Calu3 (cell line): Measurements from ENCODE around the gene SMC4. TPM values are rescaled to one million over a fixed set of nuclear protein-coding genes. Genes with fewer than 3 reads are reported as not detected.

Experiments
- BruUV-seq: library from RNA; stranded (reverse); fragments of 400-500 nt; replicated peaks from 2 replicates; lab custom pipeline; 2021; lab: Mats Ljungman, UMichigan
- CTCF ChIA-PET: fragments of 300-600 bp; sonication (Branson Sonifier 250); formaldehyde crosslinking; loops from one replicate; lab custom pipeline; 2022; ENCODE audit warnings: antibody characterized with exemption; lab: Charles Lee
- DNase-seq: peaks from one replicate; pipeline ENCODE4 v3.0.0; 2022
- H3K27ac Mint-ChIP-seq: one replicate; pipeline ENCODE4 v1.8.0; 2022; ENCODE audit warnings: mixed read lengths; ENCODE audit not compliant: unreplicated experiment
- H3K27me3 Mint-ChIP-seq: one replicate; pipeline ENCODE4 v1.8.0; 2022; ENCODE audit warnings: mixed read lengths; ENCODE audit not compliant: unreplicated experiment
- H3K36me3 Mint-ChIP-seq: one replicate; pipeline ENCODE4 v1.8.0; 2022; ENCODE audit warnings: mild to moderate bottlenecking, moderate library complexity, mixed read lengths; ENCODE audit not compliant: insufficient read depth, unreplicated experiment
- H3K4me1 Mint-ChIP-seq: one replicate; pipeline ENCODE4 v1.8.0; 2022; ENCODE audit warnings: mild to moderate bottlenecking, low read depth, mixed read lengths; ENCODE audit not compliant: unreplicated experiment
- H3K4me3 Mint-ChIP-seq: one replicate; pipeline ENCODE4 v1.8.0; 2022; ENCODE audit warnings: mild to moderate bottlenecking, low read depth, moderate library complexity, mixed read lengths; ENCODE audit not compliant: unreplicated experiment
- H3K9me3 Mint-ChIP-seq: one replicate; pipeline ENCODE4 v1.8.0; 2022; ENCODE audit warnings: low read depth, mixed read lengths; ENCODE audit not compliant: unreplicated experiment
- CTCF ChIP-seq: fragments of 200-600 bp; IDR thresholded peaks from one replicate; pipeline ENCODE4 v1.8.0; 2022; ENCODE audit warnings: antibody characterized with exemption; ENCODE audit not compliant: unreplicated experiment
- intact Hi-C: fragments of 100-400 bp; cut with micrococcal nuclease; formaldehyde crosslinking; loops from one replicate; pipeline ENCODE4 v1.10.0; 2022; ENCODE audit not compliant: unreplicated experiment
- total RNA-seq: library from RNA; stranded (reverse); gene quantifications from 2 replicates; pipeline ENCODE4 v1.2.3, GENCODE V29; 2022

SMC4 gene
- total RNA-seq, 1 experiment from 2014 or later = 256 TPM

DNA sequence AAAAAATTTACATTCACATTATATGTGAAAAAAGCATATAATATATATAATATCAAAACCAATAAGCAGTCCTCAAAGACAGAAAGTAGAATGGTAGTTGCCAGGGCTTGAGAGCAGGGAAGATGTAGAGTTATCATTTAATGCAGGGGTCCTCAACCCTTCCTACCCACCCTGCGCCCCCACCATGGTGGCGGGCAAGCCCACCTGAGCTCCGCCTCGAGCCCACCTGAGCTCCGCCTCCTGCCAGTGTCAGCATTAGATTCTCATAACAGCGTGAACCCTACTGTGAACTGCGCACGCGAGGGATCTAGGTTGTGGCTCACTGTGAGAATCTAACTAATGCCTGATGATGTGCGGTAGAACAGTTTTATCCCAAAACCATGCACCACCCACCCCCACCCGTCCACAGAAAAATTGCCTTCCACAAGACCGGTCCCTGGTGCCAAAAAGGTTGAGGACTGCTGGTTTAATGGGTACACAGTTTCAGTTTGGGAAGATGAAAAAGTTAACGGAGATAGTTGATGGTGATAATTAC lies 47.1 kb downstream of the SMC4 start:
- H3K4me1 Mint-ChIP-seq = peaks cover 45% of the 10 kb centered on the region
- TF ChIP-seq CTCF = no peak
- H3K27ac Mint-ChIP-seq = no peak overlapping the region
- intact Hi-C loops = loop anchor here (5.0 to 10.0 kb wide), 2 partner anchors 44 to 498 kb away; no protein-coding TSS in a partner anchor
- peaks cover 44% of the 10 kb centered on the region for H3K36me3 Mint-ChIP-seq
- BruUV-seq = no TSS peak
- CTCF ChIA-PET = no interaction called here
- peaks cover 2% of the 10 kb centered on the region for H3K9me3 Mint-ChIP-seq
- H3K4me3 Mint-ChIP-seq = no peak overlapping the region
- H3K27me3 Mint-ChIP-seq = no peaks in the 10 kb centered on the region
- DNase-seq = no peak

GRCh38 chr3:160447544-160447943 lies 48.1 kb downstream of the SMC4 start:
- intact Hi-C loops = loop anchor here (5.0 to 10.0 kb wide), 2 partner anchors 45 to 497 kb away; no protein-coding TSS in a partner anchor
- Mint-ChIP-seq H3K4me1 (peaks cover 45% of the 10 kb centered on the region), H3K9me3 (peaks cover 2% of the 10 kb centered on the region), H3K27ac (no peak overlapping the region), H3K4me3 (peak overlapping the region; percentile 100), H3K27me3 (no peaks in the 10 kb centered on the region), H3K36me3 (peaks cover 35% of the 10 kb centered on the region)
- CTCF ChIA-PET = interaction anchor here (0.6 kb wide), 2 partner anchors 24 to 414 kb away, joined by 3 to 4 read pairs; no protein-coding TSS in a partner anchor
- DNase-seq = no peak
- no peak for TF ChIP-seq CTCF
- no TSS peak for BruUV-seq

- H3K4me3 Mint-ChIP-seq = peak overlapping the region; percentile 100
- no TSS peak for BruUV-seq
- peaks cover 45% of the 10 kb centered on the region for H3K4me1 Mint-ChIP-seq
- peaks cover 2% of the 10 kb centered on the region for H3K9me3 Mint-ChIP-seq
- intact Hi-C loops = loop anchor here (2.0 to 10.0 kb wide), 3 partner anchors 38 to 496 kb away; no protein-coding TSS in a partner anchor
- H3K36me3 Mint-ChIP-seq = peaks cover 23% of the 10 kb centered on the region
- DNase-seq = no peak
- peak overlapping the region; percentile 100 for H3K27ac Mint-ChIP-seq
- CTCF ChIA-PET = interaction anchor here (0.6 to 1.8 kb wide), 7 partner anchors 9 to 212 kb away, joined by 3 to 15 read pairs (median 3); no protein-coding TSS in a partner anchor
- H3K27me3 Mint-ChIP-seq = no peaks in the 10 kb centered on the region
- TF ChIP-seq CTCF = no peak
These were observed 49.6 kb downstream of the SMC4 start for GRCh38 chr3:160448845-160449635.

DNA sequence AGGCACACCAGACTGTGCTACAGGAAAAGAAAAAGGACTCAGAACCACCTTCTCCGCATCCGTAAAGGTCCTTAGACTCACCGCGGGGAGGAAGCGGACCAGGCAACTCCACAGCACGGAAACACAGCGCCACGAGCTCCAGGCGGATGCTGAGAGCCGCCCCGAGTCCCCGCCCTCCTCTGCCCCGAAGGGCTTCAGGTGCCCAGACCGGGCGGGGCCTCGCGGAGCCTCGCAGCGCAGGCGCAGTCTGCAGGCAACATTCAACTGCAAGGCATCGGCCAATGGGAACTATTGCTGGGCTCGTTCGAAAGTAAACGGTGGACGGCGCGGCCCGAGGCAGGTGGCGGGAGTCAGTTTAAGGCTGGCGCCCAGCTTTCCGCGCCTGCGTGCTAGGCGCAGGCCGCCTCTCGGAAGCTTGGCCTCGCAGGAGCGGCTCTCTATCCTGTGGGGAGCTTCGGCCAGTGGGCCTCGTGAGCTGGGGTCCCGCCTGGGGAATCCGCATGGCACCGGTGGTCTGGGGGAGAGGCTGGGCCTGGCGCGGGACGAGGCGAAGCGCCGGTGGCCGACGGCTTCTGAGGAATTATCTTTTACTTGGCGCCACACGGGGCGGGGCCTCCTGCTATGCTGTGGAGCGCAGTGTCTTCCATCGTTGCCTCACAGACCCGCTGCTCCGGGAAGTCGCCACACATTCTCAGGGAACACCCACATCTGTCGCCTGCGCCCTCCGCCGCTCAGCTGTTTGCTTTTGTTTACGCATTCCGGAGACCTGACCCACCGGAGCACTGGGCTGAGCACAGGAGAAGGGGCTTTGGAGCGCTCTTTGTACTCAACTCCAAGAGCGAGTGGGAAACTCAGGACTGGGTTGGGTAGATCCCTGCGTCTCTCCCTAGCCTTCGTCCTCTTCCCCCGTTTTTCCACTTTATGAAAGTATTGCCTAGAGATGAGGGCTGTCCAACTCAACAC lies 50.5 kb downstream of the SMC4 start, which contains the start of gene TRIM59:
TRIM59 (minus strand) TSS at position 151 of the 963 bp plus-strand sequence. CDS start 10,603 bp downstream, outside the sequence.
- Mint-ChIP-seq H3K27me3 (no peaks in the 10 kb centered on the region), H3K36me3 (peaks cover 23% of the 10 kb centered on the region), H3K9me3 (peaks cover 2% of the 10 kb centered on the region), H3K4me1 (peaks cover 38% of the 10 kb centered on the region), H3K27ac (peak within 1 kb of the TSS; percentile 100), H3K4me3 (peak within 1 kb of the TSS; percentile 100)
- DNase-seq = peak; percentile 97
- intact Hi-C loops = loop anchor here (2.0 to 10.0 kb wide), 3 partner anchors 37 to 495 kb away; no protein-coding TSS in a partner anchor
- CTCF ChIA-PET = interaction anchor here (0.6 to 1.8 kb wide), 8 partner anchors 10 to 1474 kb away, joined by 3 to 15 read pairs (median 4); no protein-coding TSS in a partner anchor
- TSS peak; percentile 27 for BruUV-seq
- no peak for TF ChIP-seq CTCF
